ENCODE results near the gene PNP. TPM values are rescaled to one million over a fixed set of nuclear protein-coding genes. Genes with fewer than 3 reads are reported as not detected.

The PNP gene
- total and polyA plus RNA-seq, 10 of the 15 experiments (the other 5 are each of a cell fraction or from before 2014, with no cell fraction given): 103 to 215 (median 138) TPM

- ChIA-PET RAD21 (ENCODE audit: unreplicated experiment) (interaction anchor here (0.8 to 1.9 kb wide), 2 partner anchors 13 to 33 kb away, joined by 4 to 5 read pairs; partner anchors contain the start of gene PIP4P1), SMC1A (ENCODE audit: uncharacterized antibody, unreplicated experiment) (interaction anchor here (0.9 to 2.0 kb wide), 4 partner anchors 13 to 85 kb away, joined by 3 to 8 read pairs (median 4); partner anchors contain the start of genes PARP2 and PIP4P1), POLR2A (interaction anchor here (1.2 kb wide), 1 partner anchor 14 kb away, joined by 4 read pairs; no protein-coding TSS in a partner anchor), CTCF (interaction anchor here (1.0 to 8.6 kb wide), 2 partner anchors 14 to 20 kb away, joined by 3 to 70 read pairs; no protein-coding TSS in a partner anchor)
- FAIRE-seq (no peak), DNase-seq (ENCODE audit: low read depth, low spot score) (no peak), ATAC-seq (peak; percentile 19)
- Histone ChIP-seq H3K79me2 (ENCODE audit: control insufficient read depth, insufficient read depth, low read length) (no peaks in the 10 kb centered on the region), H3K4me3 (no peak overlapping the region), H3K9ac (ENCODE audit: control insufficient read depth, insufficient read depth, low read length) (no peak overlapping the region; the same call in 1 of the 2 replicates), H3K4me1 (ENCODE audit: control insufficient read depth, insufficient read depth, low read length) (peaks cover 18% of the 10 kb centered on the region), H3K9me3 (replicated peaks; ENCODE audit: control insufficient read depth, insufficient read depth, low read length) (no peaks in the 10 kb centered on the region), H3K27me3 (replicated peaks in 1 of 2; ENCODE audit: control insufficient read depth in 2 of 2, insufficient read depth in 2 of 2, low read length in 1 of 2) (no peaks in the 10 kb centered on the region), H3K4me2 (ENCODE audit: control insufficient read depth, insufficient read depth) (peak overlapping the region; percentile 91; the same call in 1 of the 2 replicates), H4K20me1 (ENCODE audit: control insufficient read depth, insufficient read depth) (no peaks in the 10 kb centered on the region), H3K36me3 (ENCODE audit: control insufficient read depth in 2 of 2, insufficient read depth in 2 of 2, low read length in 1 of 2) (no peaks in the 10 kb centered on the region), H3K27ac (ENCODE audit: control insufficient read depth, insufficient read depth) (peak overlapping the region; percentile 89), H2AFZ (ENCODE audit: control insufficient read depth, low read depth, low read length) (no peak overlapping the region)
- in situ Hi-C loops (cut with MboI) (no loop called here), intact Hi-C loops (cut with micrococcal nuclease; ENCODE audit: unreplicated experiment) (loop anchor here (2.0 kb wide), 1 partner anchor 26 kb away; the partner anchor contains the start of genes APEX1 and OSGEP)
- no TSS peak for BruUV-seq (replicated peaks)
- WGBS (ENCODE audit: insufficient coverage, insufficient replicate concordance, low lambda C conversion rate, missing lambda C conversion rate): 61% methylated on average over 5 of the region's 5 CpGs
- TF ChIP-seq SMAD1 (IDR thresholded peaks at IDR 0.05; ENCODE audit: low read depth, partially characterized antibody) (no peak), NR2C2 (IDR thresholded peaks at IDR 0.05; ENCODE audit: borderline replicate concordance, control insufficient read depth, insufficient read length, low read depth) (no peak), MEF2B (IDR thresholded peaks at IDR 0.05; ENCODE audit: partially characterized antibody, poor library complexity, severe bottlenecking) (no peak), RBBP5 (conservative IDR thresholded peaks at IDR 0.05) (no peak), CBX3 (IDR thresholded peaks at IDR 0.05; ENCODE audit: borderline replicate concordance, low read depth) (no peak), MEF2A (IDR thresholded peaks at IDR 0.05; ENCODE audit: insufficient read depth, low read depth, low read length) (no peak), GATAD2B (conservative IDR thresholded peaks at IDR 0.05; ENCODE audit: low read depth) (no peak), HDAC6 (IDR thresholded peaks at IDR 0.05; ENCODE audit: unreplicated experiment) (no peak), CHD1 (IDR thresholded peaks at IDR 0.05; ENCODE audit: low read depth, low read length) (no peak)
- TF ChIP-seq, protein P1, sequence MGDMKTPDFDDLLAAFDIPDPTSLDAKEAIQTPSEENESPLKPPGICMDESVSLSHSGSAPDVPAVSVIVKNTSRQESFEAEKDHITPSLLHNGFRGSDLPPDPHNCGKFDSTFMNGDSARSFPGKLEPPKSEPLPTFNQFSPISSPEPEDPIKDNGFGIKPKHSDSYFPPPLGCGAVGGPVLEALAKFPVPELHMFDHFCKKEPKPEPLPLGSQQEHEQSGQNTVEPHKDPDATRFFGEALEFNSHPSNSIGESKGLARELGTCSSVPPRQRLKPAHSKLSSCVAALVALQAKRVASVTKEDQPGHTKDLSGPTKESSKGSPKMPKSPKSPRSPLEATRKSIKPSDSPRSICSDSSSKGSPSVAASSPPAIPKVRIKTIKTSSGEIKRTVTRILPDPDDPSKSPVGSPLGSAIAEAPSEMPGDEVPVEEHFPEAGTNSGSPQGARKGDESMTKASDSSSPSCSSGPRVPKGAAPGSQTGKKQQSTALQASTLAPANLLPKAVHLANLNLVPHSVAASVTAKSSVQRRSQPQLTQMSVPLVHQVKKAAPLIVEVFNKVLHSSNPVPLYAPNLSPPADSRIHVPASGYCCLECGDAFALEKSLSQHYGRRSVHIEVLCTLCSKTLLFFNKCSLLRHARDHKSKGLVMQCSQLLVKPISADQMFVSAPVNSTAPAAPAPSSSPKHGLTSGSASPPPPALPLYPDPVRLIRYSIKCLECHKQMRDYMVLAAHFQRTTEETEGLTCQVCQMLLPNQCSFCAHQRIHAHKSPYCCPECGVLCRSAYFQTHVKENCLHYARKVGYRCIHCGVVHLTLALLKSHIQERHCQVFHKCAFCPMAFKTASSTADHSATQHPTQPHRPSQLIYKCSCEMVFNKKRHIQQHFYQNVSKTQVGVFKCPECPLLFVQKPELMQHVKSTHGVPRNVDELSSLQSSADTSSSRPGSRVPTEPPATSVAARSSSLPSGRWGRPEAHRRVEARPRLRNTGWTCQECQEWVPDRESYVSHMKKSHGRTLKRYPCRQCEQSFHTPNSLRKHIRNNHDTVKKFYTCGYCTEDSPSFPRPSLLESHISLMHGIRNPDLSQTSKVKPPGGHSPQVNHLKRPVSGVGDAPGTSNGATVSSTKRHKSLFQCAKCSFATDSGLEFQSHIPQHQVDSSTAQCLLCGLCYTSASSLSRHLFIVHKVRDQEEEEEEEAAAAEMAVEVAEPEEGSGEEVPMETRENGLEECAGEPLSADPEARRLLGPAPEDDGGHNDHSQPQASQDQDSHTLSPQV (IDR thresholded peaks at IDR 0.05): no peak
- TF ChIP-seq, protein P2, sequence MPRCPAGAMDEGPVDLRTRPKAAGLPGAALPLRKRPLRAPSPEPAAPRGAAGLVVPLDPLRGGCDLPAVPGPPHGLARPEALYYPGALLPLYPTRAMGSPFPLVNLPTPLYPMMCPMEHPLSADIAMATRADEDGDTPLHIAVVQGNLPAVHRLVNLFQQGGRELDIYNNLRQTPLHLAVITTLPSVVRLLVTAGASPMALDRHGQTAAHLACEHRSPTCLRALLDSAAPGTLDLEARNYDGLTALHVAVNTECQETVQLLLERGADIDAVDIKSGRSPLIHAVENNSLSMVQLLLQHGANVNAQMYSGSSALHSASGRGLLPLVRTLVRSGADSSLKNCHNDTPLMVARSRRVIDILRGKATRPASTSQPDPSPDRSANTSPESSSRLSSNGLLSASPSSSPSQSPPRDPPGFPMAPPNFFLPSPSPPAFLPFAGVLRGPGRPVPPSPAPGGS (IDR thresholded peaks at IDR 0.05; ENCODE audit: borderline replicate concordance, insufficient read depth, low read depth, low read length, poor library complexity, severe bottlenecking): no peak
- TF ChIP-seq, protein P3, sequence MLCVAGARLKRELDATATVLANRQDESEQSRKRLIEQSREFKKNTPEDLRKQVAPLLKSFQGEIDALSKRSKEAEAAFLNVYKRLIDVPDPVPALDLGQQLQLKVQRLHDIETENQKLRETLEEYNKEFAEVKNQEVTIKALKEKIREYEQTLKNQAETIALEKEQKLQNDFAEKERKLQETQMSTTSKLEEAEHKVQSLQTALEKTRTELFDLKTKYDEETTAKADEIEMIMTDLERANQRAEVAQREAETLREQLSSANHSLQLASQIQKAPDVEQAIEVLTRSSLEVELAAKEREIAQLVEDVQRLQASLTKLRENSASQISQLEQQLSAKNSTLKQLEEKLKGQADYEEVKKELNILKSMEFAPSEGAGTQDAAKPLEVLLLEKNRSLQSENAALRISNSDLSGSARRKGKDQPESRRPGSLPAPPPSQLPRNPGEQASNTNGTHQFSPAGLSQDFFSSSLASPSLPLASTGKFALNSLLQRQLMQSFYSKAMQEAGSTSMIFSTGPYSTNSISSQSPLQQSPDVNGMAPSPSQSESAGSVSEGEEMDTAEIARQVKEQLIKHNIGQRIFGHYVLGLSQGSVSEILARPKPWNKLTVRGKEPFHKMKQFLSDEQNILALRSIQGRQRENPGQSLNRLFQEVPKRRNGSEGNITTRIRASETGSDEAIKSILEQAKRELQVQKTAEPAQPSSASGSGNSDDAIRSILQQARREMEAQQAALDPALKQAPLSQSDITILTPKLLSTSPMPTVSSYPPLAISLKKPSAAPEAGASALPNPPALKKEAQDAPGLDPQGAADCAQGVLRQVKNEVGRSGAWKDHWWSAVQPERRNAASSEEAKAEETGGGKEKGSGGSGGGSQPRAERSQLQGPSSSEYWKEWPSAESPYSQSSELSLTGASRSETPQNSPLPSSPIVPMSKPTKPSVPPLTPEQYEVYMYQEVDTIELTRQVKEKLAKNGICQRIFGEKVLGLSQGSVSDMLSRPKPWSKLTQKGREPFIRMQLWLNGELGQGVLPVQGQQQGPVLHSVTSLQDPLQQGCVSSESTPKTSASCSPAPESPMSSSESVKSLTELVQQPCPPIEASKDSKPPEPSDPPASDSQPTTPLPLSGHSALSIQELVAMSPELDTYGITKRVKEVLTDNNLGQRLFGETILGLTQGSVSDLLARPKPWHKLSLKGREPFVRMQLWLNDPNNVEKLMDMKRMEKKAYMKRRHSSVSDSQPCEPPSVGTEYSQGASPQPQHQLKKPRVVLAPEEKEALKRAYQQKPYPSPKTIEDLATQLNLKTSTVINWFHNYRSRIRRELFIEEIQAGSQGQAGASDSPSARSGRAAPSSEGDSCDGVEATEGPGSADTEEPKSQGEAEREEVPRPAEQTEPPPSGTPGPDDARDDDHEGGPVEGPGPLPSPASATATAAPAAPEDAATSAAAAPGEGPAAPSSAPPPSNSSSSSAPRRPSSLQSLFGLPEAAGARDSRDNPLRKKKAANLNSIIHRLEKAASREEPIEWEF (IDR thresholded peaks at IDR 0.05; ENCODE audit: insufficient replicate concordance, low read depth, low read length): no peak
Measured at GRCh38 chr14:20428802-20429201, 40.4 kb upstream of the PNP start.
